Measurements from ENCODE around the gene ULK4. TPM values are rescaled to one million over a fixed set of nuclear protein-coding genes. Genes with fewer than 3 reads are reported as not detected.

Gene ULK4
- polyA plus RNA-seq, 1 donor from 2014 or later: 7.2 TPM

GRCh38 chr3:41660510-41660909 is 301.4 kb downstream of the ULK4 start:
- no peaks in the 10 kb centered on the region for H3K36me3 ChIP-seq (ENCODE audit: insufficient read depth, low read length)
- no peaks in the 10 kb centered on the region for H4K20me1 ChIP-seq (ENCODE audit: insufficient read depth)
- no peak for TF ChIP-seq EZH2 (IDR thresholded peaks at IDR 0.05; ENCODE audit: borderline replicate concordance, insufficient read depth, low read length, poor library complexity, severe bottlenecking)
- TF ChIP-seq CTCF (IDR thresholded peaks at IDR 0.05; ENCODE audit: poor library complexity, severe bottlenecking): no peak
- no peak for TF ChIP-seq SMC3 (conservative IDR thresholded peaks at IDR 0.05; ENCODE audit: poor library complexity)
- TF ChIP-seq EP300 (conservative IDR thresholded peaks at IDR 0.05; ENCODE audit: poor library complexity, severe bottlenecking): no peak
- no peak for TF ChIP-seq TAF1 (IDR thresholded peaks at IDR 0.05; ENCODE audit: low read depth)
- no peak overlapping the region for H3K4me2 ChIP-seq (ENCODE audit: low read length)
- no peak overlapping the region for H3K9ac ChIP-seq (ENCODE audit: low read length)
- H3K4me3 ChIP-seq (ENCODE audit: low read length): no peak overlapping the region
- H3K79me2 ChIP-seq (replicated peaks; ENCODE audit: insufficient read depth, low read length): no peaks in the 10 kb centered on the region
- no peaks in the 10 kb centered on the region for H3F3A ChIP-seq (ENCODE audit: insufficient read depth, low read length, poor library complexity, severe bottlenecking)
- H2AFZ ChIP-seq (ENCODE audit: low read depth, low read length): no peak overlapping the region
- H3K27me3 ChIP-seq (ENCODE audit: insufficient read depth, low read depth, low read length): no peaks in the 10 kb centered on the region
- no peaks in the 10 kb centered on the region for H3K9me3 ChIP-seq (ENCODE audit: low read length)
- no peak overlapping the region for H3K27ac ChIP-seq (ENCODE audit: low read length)
- no peaks in the 10 kb centered on the region for H3K9me2 ChIP-seq (ENCODE audit: insufficient read depth, low read length)

GRCh38 chr3:41653571-41654239 is 308.2 kb downstream of the ULK4 start:
- Histone ChIP-seq H3K79me2 (replicated peaks; ENCODE audit: insufficient read depth, low read length) (no peaks in the 10 kb centered on the region), H3K27me3 (ENCODE audit: insufficient read depth, low read depth, low read length) (no peaks in the 10 kb centered on the region), H3K9ac (ENCODE audit: low read length) (no peak overlapping the region), H3K4me2 (ENCODE audit: low read length) (no peak overlapping the region), H4K20me1 (ENCODE audit: insufficient read depth) (no peaks in the 10 kb centered on the region), H3K9me3 (ENCODE audit: low read length) (no peaks in the 10 kb centered on the region), H2AFZ (ENCODE audit: low read depth, low read length) (no peak overlapping the region), H3K27ac (ENCODE audit: low read length) (no peak overlapping the region), H3K36me3 (ENCODE audit: insufficient read depth, low read length) (no peaks in the 10 kb centered on the region), H3K4me3 (ENCODE audit: low read length) (no peak overlapping the region), H3F3A (ENCODE audit: insufficient read depth, low read length, poor library complexity, severe bottlenecking) (no peaks in the 10 kb centered on the region), H3K9me2 (ENCODE audit: insufficient read depth, low read length) (no peaks in the 10 kb centered on the region)
- no peak for TF ChIP-seq MXI1 (conservative IDR thresholded peaks at IDR 0.05; ENCODE audit: poor library complexity, severe bottlenecking)
- TF ChIP-seq SMC3 (conservative IDR thresholded peaks at IDR 0.05; ENCODE audit: poor library complexity): no peak
- TF ChIP-seq CTCF (IDR thresholded peaks at IDR 0.05; ENCODE audit: poor library complexity, severe bottlenecking): no peak
- TF ChIP-seq EP300 (conservative IDR thresholded peaks at IDR 0.05; ENCODE audit: poor library complexity, severe bottlenecking): no peak
- no peak for TF ChIP-seq REST (IDR thresholded peaks at IDR 0.05; ENCODE audit: borderline replicate concordance)

All from neural cell (in vitro differentiated cells).